IgD-negative memory B cell (primary cell): ENCODE measurements around the gene NHS. TPM values are rescaled to one million over a fixed set of nuclear protein-coding genes. Genes with fewer than 3 reads are reported as not detected.
A peak's percentile ranks its signal among the peaks of the same experiment; 100 is the strongest.

Experiments
- H3K27ac Mint-ChIP-seq, 3 donors: one replicate each; pipeline ENCODE4 v1.8.0; 2020 to 2022; ENCODE audit warnings: mild to moderate bottlenecking in 3 of 3, mixed read lengths in 3 of 3, moderate library complexity in 1 of 3
- H3K27me3 Mint-ChIP-seq: one replicate; pipeline ENCODE4 v1.8.0; 2021; ENCODE audit warnings: mixed read lengths
- H3K36me3 Mint-ChIP-seq: one replicate; pipeline ENCODE4 v1.8.0; 2020; ENCODE audit warnings: mild to moderate bottlenecking, mixed read lengths
- H3K4me1 Mint-ChIP-seq, 3 donors: one replicate each; pipeline ENCODE4 v1.8.0; 2020 to 2022; ENCODE audit warnings: mixed read lengths in 3 of 3, mild to moderate bottlenecking in 1 of 3
- H3K4me3 Mint-ChIP-seq, 4 donors: one replicate each; pipeline ENCODE4 v1.8.0; 2020 to 2022; ENCODE audit warnings: mild to moderate bottlenecking in 4 of 4, mixed read lengths in 4 of 4, moderate library complexity in 3 of 4
- H3K9me3 Mint-ChIP-seq, 3 donors: one replicate each; pipeline ENCODE4 v1.8.0; 2020 to 2021; ENCODE audit warnings: mixed read lengths in 3 of 3, mild to moderate bottlenecking in 1 of 3
- polyA plus RNA-seq: library from polyadenylated mRNA; unstranded; fragments of 300-500 nt; fragmentation: Illumina TruSeq; gene quantifications from one replicate; pipeline ENCODE4 v1.2.3, GENCODE V29; 2021

Gene NHS
- polyA plus RNA-seq, 1 donor from 2014 or later: not detected

GRCh38 chrX:17377795-17378194 lies 2.8 kb downstream of the NHS start:
- Mint-ChIP-seq H3K4me1 (peaks cover 0 to 2% (median 0%) of the 10 kb centered on the region in 3 donors), H3K27me3 (peaks cover 16% of the 10 kb centered on the region), H3K9me3 (peaks cover 4 to 15% (median 7%) of the 10 kb centered on the region in 3 donors), H3K27ac (no peak overlapping the region), H3K36me3 (no peaks in the 10 kb centered on the region), H3K4me3 (peak overlapping the region in 1 of 4 donors; percentile 75)

- Mint-ChIP-seq H3K36me3 (no peaks in the 10 kb centered on the region), H3K9me3 (peaks cover 4 to 22% (median 9%) of the 10 kb centered on the region in 3 donors), H3K27ac (no peak overlapping the region), H3K27me3 (peaks cover 8% of the 10 kb centered on the region), H3K4me3 (no peak overlapping the region), H3K4me1 (peaks cover 0 to 2% (median 0%) of the 10 kb centered on the region in 3 donors)
Observed at GRCh38 chrX:17380221-17380620, 5.2 kb downstream of the NHS start.

- Mint-ChIP-seq H3K27ac (no peak overlapping the region), H3K36me3 (no peaks in the 10 kb centered on the region), H3K9me3 (peaks cover 0 to 7% (median 0%) of the 10 kb centered on the region in 3 donors), H3K4me3 (no peak overlapping the region), H3K4me1 (no peaks in the 10 kb centered on the region), H3K27me3 (peaks cover 3% of the 10 kb centered on the region)
Observed at GRCh38 chrX:17390419-17390850, 15.4 kb downstream of the NHS start.

GRCh38 chrX:17395154-17395553 lies 20.2 kb downstream of the NHS start:
- no peak overlapping the region for H3K4me3 Mint-ChIP-seq
- peaks cover 1% of the 10 kb centered on the region for H3K27me3 Mint-ChIP-seq
- H3K9me3 Mint-ChIP-seq: peaks cover 0 to 7% (median 3%) of the 10 kb centered on the region in 3 donors
- H3K27ac Mint-ChIP-seq: no peak overlapping the region
- H3K4me1 Mint-ChIP-seq: no peaks in the 10 kb centered on the region
- H3K36me3 Mint-ChIP-seq: no peaks in the 10 kb centered on the region

GRCh38 chrX:17397074-17397473 lies 22.1 kb downstream of the NHS start:
- Mint-ChIP-seq H3K4me1 (no peaks in the 10 kb centered on the region), H3K4me3 (no peak overlapping the region), H3K27me3 (peaks cover 1% of the 10 kb centered on the region), H3K27ac (no peak overlapping the region), H3K36me3 (no peaks in the 10 kb centered on the region), H3K9me3 (peaks cover 2 to 5% (median 3%) of the 10 kb centered on the region in 3 donors)

GRCh38 chrX:17403189-17403691 lies 28.2 kb downstream of the NHS start:
- H3K9me3 Mint-ChIP-seq: peaks cover 0 to 3% (median 2%) of the 10 kb centered on the region in 3 donors
- H3K27ac Mint-ChIP-seq: no peak overlapping the region
- no peaks in the 10 kb centered on the region for H3K27me3 Mint-ChIP-seq
- no peak overlapping the region for H3K4me3 Mint-ChIP-seq
- no peaks in the 10 kb centered on the region for H3K4me1 Mint-ChIP-seq
- no peaks in the 10 kb centered on the region for H3K36me3 Mint-ChIP-seq

GRCh38 chrX:17403972-17404371 lies 29.0 kb downstream of the NHS start:
- H3K36me3 Mint-ChIP-seq: no peaks in the 10 kb centered on the region
- H3K4me1 Mint-ChIP-seq: no peaks in the 10 kb centered on the region
- H3K27ac Mint-ChIP-seq: no peak overlapping the region
- H3K4me3 Mint-ChIP-seq: no peak overlapping the region
- H3K9me3 Mint-ChIP-seq: peaks cover 0 to 3% (median 2%) of the 10 kb centered on the region in 3 donors
- H3K27me3 Mint-ChIP-seq: no peaks in the 10 kb centered on the region

- Mint-ChIP-seq H3K9me3 (peaks cover 0 to 4% (median 3%) of the 10 kb centered on the region in 3 donors), H3K4me3 (no peak overlapping the region), H3K4me1 (no peaks in the 10 kb centered on the region), H3K36me3 (no peaks in the 10 kb centered on the region), H3K27ac (peak overlapping the region in 1 of 3 donors; percentile 6), H3K27me3 (no peaks in the 10 kb centered on the region)
Observed at GRCh38 chrX:17405225-17405969, 30.4 kb downstream of the NHS start.

- H3K27me3 Mint-ChIP-seq: peaks cover 5% of the 10 kb centered on the region
- no peak overlapping the region for H3K4me3 Mint-ChIP-seq
- H3K9me3 Mint-ChIP-seq: peaks cover 0 to 2% (median 0%) of the 10 kb centered on the region in 3 donors
- H3K27ac Mint-ChIP-seq: no peak overlapping the region
- no peaks in the 10 kb centered on the region for H3K36me3 Mint-ChIP-seq
- H3K4me1 Mint-ChIP-seq: no peaks in the 10 kb centered on the region
Observed at GRCh38 chrX:17409566-17410290, 34.7 kb downstream of the NHS start.

- H3K27ac Mint-ChIP-seq: no peak overlapping the region
- H3K4me3 Mint-ChIP-seq: no peak overlapping the region
- H3K27me3 Mint-ChIP-seq: peaks cover 6% of the 10 kb centered on the region
- no peaks in the 10 kb centered on the region for H3K36me3 Mint-ChIP-seq
- H3K9me3 Mint-ChIP-seq: peaks cover 0 to 2% (median 0%) of the 10 kb centered on the region in 3 donors
- H3K4me1 Mint-ChIP-seq: no peaks in the 10 kb centered on the region
Observed at GRCh38 chrX:17410651-17411050, 35.7 kb downstream of the NHS start.

- Mint-ChIP-seq H3K27me3 (peaks cover 6% of the 10 kb centered on the region), H3K4me1 (no peaks in the 10 kb centered on the region), H3K9me3 (peaks cover 0 to 2% (median 0%) of the 10 kb centered on the region in 3 donors), H3K4me3 (no peak overlapping the region), H3K36me3 (no peaks in the 10 kb centered on the region), H3K27ac (no peak overlapping the region)
Observed at GRCh38 chrX:17411205-17411604, 36.2 kb downstream of the NHS start.

GRCh38 chrX:17412692-17413091 lies 37.7 kb downstream of the NHS start:
- Mint-ChIP-seq H3K4me1 (no peaks in the 10 kb centered on the region), H3K9me3 (peaks cover 0 to 2% (median 0%) of the 10 kb centered on the region in 3 donors), H3K27me3 (peaks cover 6% of the 10 kb centered on the region), H3K4me3 (no peak overlapping the region), H3K36me3 (no peaks in the 10 kb centered on the region), H3K27ac (no peak overlapping the region)

- H3K27me3 Mint-ChIP-seq: peaks cover 6% of the 10 kb centered on the region
- no peak overlapping the region for H3K4me3 Mint-ChIP-seq
- H3K36me3 Mint-ChIP-seq: no peaks in the 10 kb centered on the region
- no peaks in the 10 kb centered on the region for H3K4me1 Mint-ChIP-seq
- H3K27ac Mint-ChIP-seq: no peak overlapping the region
- peaks cover 0 to 2% (median 0%) of the 10 kb centered on the region in 3 donors for H3K9me3 Mint-ChIP-seq
Observed at GRCh38 chrX:17413228-17413627, 38.2 kb downstream of the NHS start.

GRCh38 chrX:17414027-17414658 lies 39.1 kb downstream of the NHS start:
- peaks cover 8% of the 10 kb centered on the region for H3K27me3 Mint-ChIP-seq

GRCh38 chrX:17414839-17415238 lies 39.8 kb downstream of the NHS start:
- Mint-ChIP-seq H3K4me3 (no peak overlapping the region), H3K4me1 (no peaks in the 10 kb centered on the region), H3K27me3 (peaks cover 10% of the 10 kb centered on the region), H3K27ac (no peak overlapping the region), H3K36me3 (no peaks in the 10 kb centered on the region), H3K9me3 (no peaks in the 10 kb centered on the region)

More at GRCh38 chrX:17414027-17414658, 39.1 kb downstream of the NHS start:
- no peak overlapping the region for H3K27ac Mint-ChIP-seq
- H3K36me3 Mint-ChIP-seq: no peaks in the 10 kb centered on the region
- H3K4me1 Mint-ChIP-seq: no peaks in the 10 kb centered on the region
- no peak overlapping the region for H3K4me3 Mint-ChIP-seq
- H3K9me3 Mint-ChIP-seq: peaks cover 0 to 2% (median 0%) of the 10 kb centered on the region in 3 donors
